Iris pigment epithelial cell (primary cell): Measurements from ENCODE around the gene HS3ST3B1.

Experiments
- DNase-seq: peaks from one replicate; pipeline ENCODE4 v3.0.0-alpha.2; 2011; ENCODE audit warnings: low read depth

The HS3ST3B1 gene

GRCh38 chr17:14321476-14321949, 20.6 kb downstream of the HS3ST3B1 start:
- peak; percentile 37 for DNase-seq

- peak; percentile 18 for DNase-seq
These were observed 21.3 kb downstream of the HS3ST3B1 start for GRCh38 chr17:14321980-14322776.

- no peak for DNase-seq
These were observed 22.7 kb downstream of the HS3ST3B1 start for GRCh38 chr17:14323522-14323981.

- no peak for DNase-seq
These were observed 24.8 kb downstream of the HS3ST3B1 start for GRCh38 chr17:14325618-14326167.

GRCh38 chr17:14329900-14330491, 29.1 kb downstream of the HS3ST3B1 start:
- DNase-seq, result no peak

- peak; percentile 67 for DNase-seq
These were observed 29.6 kb downstream of the HS3ST3B1 start for GRCh38 chr17:14330492-14330962.

GRCh38 chr17:14331225-14331981, 30.5 kb downstream of the HS3ST3B1 start:
- DNase-seq, result no peak

GRCh38 chr17:14331982-14332298, 31.1 kb downstream of the HS3ST3B1 start:
- no peak for DNase-seq

GRCh38 chr17:14332331-14332730, 31.4 kb downstream of the HS3ST3B1 start:
- no peak for DNase-seq

- DNase-seq, result no peak
These were observed 32.6 kb downstream of the HS3ST3B1 start for GRCh38 chr17:14333506-14333905.

- DNase-seq, result peak; percentile 62
These were observed 33.5 kb downstream of the HS3ST3B1 start for GRCh38 chr17:14334276-14334840.

- no peak for DNase-seq
These were observed 34.0 kb downstream of the HS3ST3B1 start for GRCh38 chr17:14334919-14335318.

- no peak for DNase-seq
These were observed 35.5 kb downstream of the HS3ST3B1 start for GRCh38 chr17:14336418-14336817.

GRCh38 chr17:14337596-14338079, 36.8 kb downstream of the HS3ST3B1 start:
- DNase-seq, result peak; percentile 15

GRCh38 chr17:14340857-14341754, 40.2 kb downstream of the HS3ST3B1 start:
- DNase-seq, result no peak

GRCh38 chr17:14341866-14342265, 41.0 kb downstream of the HS3ST3B1 start:
- no peak for DNase-seq

GRCh38 chr17:14346801-14347200, 45.9 kb downstream of the HS3ST3B1 start:
- DNase-seq, result no peak

GRCh38 chr17:14351493-14351892, 50.6 kb downstream of the HS3ST3B1 start:
- no peak for DNase-seq

- DNase-seq, result peak; percentile 21
These were observed 51.3 kb downstream of the HS3ST3B1 start for GRCh38 chr17:14352136-14352535.

GRCh38 chr17:14353861-14354474, 53.1 kb downstream of the HS3ST3B1 start:
- DNase-seq, result no peak
